HG03432 (cell line): ENCODE results near the gene ZNF341.
A peak's percentile ranks its signal among the peaks of the same experiment; 100 is the strongest.
"Not testable (repeated sequence)": the region's sequence is repeated elsewhere in the genome, so short reads cannot be mapped to it uniquely, and the experiment has no call there.

Source experiments
- ATAC-seq: cut with Tn5 transposase; IDR thresholded peaks from one replicate; pipeline ENCODE4 v1.9.1; 2021; ENCODE audit warnings: mild to moderate bottlenecking, moderate library complexity; ENCODE audit not compliant: unreplicated experiment

ZNF341 gene

GRCh38 chr20:33728463-33728862 lies 3.3 kb upstream of the ZNF341 start:
- no peak for ATAC-seq

- no peak for ATAC-seq
Observed at GRCh38 chr20:33729101-33729500, 2.7 kb upstream of the ZNF341 start.

GRCh38 chr20:33730946-33731692 lies 677 bp upstream of the ZNF341 start:
- ATAC-seq: no peak

GRCh38 chr20:33732166-33732970 lies 572 bp downstream of the ZNF341 start:
- ATAC-seq: peak; percentile 63

GRCh38 chr20:33733654-33734576 lies 2.1 kb downstream of the ZNF341 start:
- ATAC-seq: no peak

GRCh38 chr20:33736962-33737361 lies 5.2 kb downstream of the ZNF341 start:
- ATAC-seq: no peak

- ATAC-seq: no peak
Observed at GRCh38 chr20:33739493-33739892, 7.7 kb downstream of the ZNF341 start.

- ATAC-seq: no peak
Observed at GRCh38 chr20:33740189-33740588, 8.4 kb downstream of the ZNF341 start.

- ATAC-seq: no peak
Observed at GRCh38 chr20:33744181-33744580, 12.4 kb downstream of the ZNF341 start.

GRCh38 chr20:33744773-33745385 lies 13.1 kb downstream of the ZNF341 start:
- no peak for ATAC-seq

GRCh38 chr20:33746325-33746998 lies 14.7 kb downstream of the ZNF341 start:
- ATAC-seq: no peak

- no peak for ATAC-seq
Observed at GRCh38 chr20:33751775-33752174, 20.0 kb downstream of the ZNF341 start.

GRCh38 chr20:33753143-33753542 lies 21.3 kb downstream of the ZNF341 start:
- ATAC-seq: no peak

- no peak for ATAC-seq
Observed at GRCh38 chr20:33753763-33754162, 22.0 kb downstream of the ZNF341 start.

- not testable (repeated sequence) for ATAC-seq
Observed at GRCh38 chr20:33755936-33756490, 24.2 kb downstream of the ZNF341 start.

GRCh38 chr20:33757046-33757445 lies 25.2 kb downstream of the ZNF341 start:
- no peak for ATAC-seq

- no peak for ATAC-seq
Observed at GRCh38 chr20:33757458-33757857, 25.7 kb downstream of the ZNF341 start.

GRCh38 chr20:33761698-33762250 lies 30.0 kb downstream of the ZNF341 start:
- ATAC-seq: no peak

- ATAC-seq: no peak
Observed at GRCh38 chr20:33765099-33765498, 33.3 kb downstream of the ZNF341 start.

- ATAC-seq: no peak
Observed at GRCh38 chr20:33765592-33765991, 33.8 kb downstream of the ZNF341 start.
